Retina (tissue), 1 donor: Measurements from ENCODE around the gene C9orf153.
"Not testable (repeated sequence)": the region's sequence is repeated elsewhere in the genome, so short reads cannot be mapped to it uniquely, and the experiment has no call there.

Source experiments
- DNase-seq: peaks from one replicate; pipeline ENCODE4 v3.0.0-alpha.2; 2016

The C9orf153 gene

GRCh38 chr9:86259557-86259956 lies at the start of gene C9orf153:
Gene C9orf153, minus strand, starts transcription at chr9:86259657. Its CDS starts 30,054 bp downstream, at chr9:86229603.
- peak; percentile 31 for DNase-seq

GRCh38 chr9:86308687-86309086 lies 49.2 kb upstream of the C9orf153 start:
- no peak for DNase-seq

- DNase-seq, result no peak
These were observed 44.8 kb upstream of the C9orf153 start for GRCh38 chr9:86304236-86304730.

- no peak for DNase-seq
These were observed 44.0 kb upstream of the C9orf153 start for GRCh38 chr9:86303316-86303975.

GRCh38 chr9:86301686-86302085 lies 42.2 kb upstream of the C9orf153 start:
- DNase-seq, result no peak

- no peak for DNase-seq
These were observed 41.2 kb upstream of the C9orf153 start for GRCh38 chr9:86300701-86301100.

- DNase-seq, result no peak
These were observed 39.4 kb upstream of the C9orf153 start for GRCh38 chr9:86298873-86299272.

GRCh38 chr9:86290341-86290740 lies 30.9 kb upstream of the C9orf153 start:
- not testable (repeated sequence) for DNase-seq

- DNase-seq, result peak; percentile 25
These were observed 29.2 kb upstream of the C9orf153 start for GRCh38 chr9:86288499-86289198.

GRCh38 chr9:86287013-86287412 lies 27.6 kb upstream of the C9orf153 start:
- DNase-seq, result peak; percentile 77

GRCh38 chr9:86286278-86286677 lies 26.8 kb upstream of the C9orf153 start:
- no peak for DNase-seq

- DNase-seq, result no peak
These were observed 25.8 kb upstream of the C9orf153 start for GRCh38 chr9:86285261-86285660.

GRCh38 chr9:86282979-86283535 lies 23.6 kb upstream of the C9orf153 start:
- no peak for DNase-seq

- peak; percentile 98 for DNase-seq
These were observed 22.9 kb upstream of the C9orf153 start, which contains the start of gene ISCA1 for GRCh38 chr9:86282077-86282978. Gene ISCA1, minus strand, starts transcription at chr9:86282538. Its CDS starts 80 bp downstream, at chr9:86282458.

- no peak for DNase-seq
These were observed 22.2 kb upstream of the C9orf153 start for GRCh38 chr9:86281593-86282076.

- no peak for DNase-seq
These were observed 21.1 kb upstream of the C9orf153 start for GRCh38 chr9:86280580-86280979.

- DNase-seq, result no peak
These were observed 20.4 kb upstream of the C9orf153 start for GRCh38 chr9:86279839-86280238.

- no peak for DNase-seq
These were observed 17.6 kb upstream of the C9orf153 start for GRCh38 chr9:86277072-86277471.

- no peak for DNase-seq
These were observed 16.5 kb upstream of the C9orf153 start for GRCh38 chr9:86275962-86276361.

- DNase-seq, result no peak
These were observed 15.6 kb upstream of the C9orf153 start for GRCh38 chr9:86274821-86275643.

- DNase-seq, result no peak
These were observed 12.8 kb upstream of the C9orf153 start for GRCh38 chr9:86272221-86272620.

- DNase-seq, result no peak
These were observed 4.4 kb upstream of the C9orf153 start for GRCh38 chr9:86263876-86264275.
